ENCODE data around the gene MT1A. TPM values are rescaled to one million over a fixed set of nuclear protein-coding genes. Genes with fewer than 3 reads are reported as not detected.
"Not testable (repeated sequence)": the region's sequence is repeated elsewhere in the genome, so short reads cannot be mapped to it uniquely, and the experiment has no call there.

MT1A gene
- polyA plus RNA-seq, 1 experiment = not detected

GRCh38 chr16:56669005-56669839 is 30.8 kb downstream of the MT1A start, which contains the start of gene MT1H:
MT1H (plus strand) TSS chr16:56669814; CDS start chr16:56669885, 71 bp downstream.
- POLR2A ChIA-PET = interaction anchor here (0.6 kb wide), 1 partner anchor 12 kb away, joined by 16 read pairs; no protein-coding TSS in a partner anchor
- Histone ChIP-seq H3K4me3 (ENCODE audit: low read depth, low read length) (no peak within 1 kb of the TSS), H3K36me3 (ENCODE audit: control insufficient read depth, insufficient read depth, low read length) (no peaks in the 10 kb centered on the region), H3K27me3 (ENCODE audit: control insufficient read depth, insufficient read depth, low read length) (peaks cover 68% of the 10 kb centered on the region)
- no peak for DNase-seq (ENCODE audit: low read depth)
- no peak for TF ChIP-seq CTCF (IDR thresholded peaks at IDR 0.05; ENCODE audit: insufficient read depth, low read depth, low read length)
- CTCF ChIA-PET = interaction anchor here (1.2 kb wide), 1 partner anchor 33 kb away, joined by 3 read pairs; no protein-coding TSS in a partner anchor

- TF ChIP-seq CTCF (IDR thresholded peaks at IDR 0.05; ENCODE audit: insufficient read depth, low read depth, low read length) = no peak
- peaks cover 61% of the 10 kb centered on the region for H3K27me3 ChIP-seq (ENCODE audit: control insufficient read depth, insufficient read depth, low read length)
Measured at GRCh38 chr16:56669840-56670619, 31.6 kb downstream of the MT1A start.

GRCh38 chr16:56670620-56670934 is 32.1 kb downstream of the MT1A start:
- Histone ChIP-seq H3K4me3 (ENCODE audit: low read depth, low read length) (no peak overlapping the region), H3K36me3 (ENCODE audit: control insufficient read depth, insufficient read depth, low read length) (no peaks in the 10 kb centered on the region), H3K27me3 (ENCODE audit: control insufficient read depth, insufficient read depth, low read length) (peaks cover 60% of the 10 kb centered on the region)
- ChIA-PET CTCF (interaction anchor here (1.2 kb wide), 1 partner anchor 31 kb away, joined by 4 read pairs; no protein-coding TSS in a partner anchor), POLR2A (no interaction called here)
- no peak for DNase-seq (ENCODE audit: low read depth)
- TF ChIP-seq CTCF (IDR thresholded peaks at IDR 0.05; ENCODE audit: insufficient read depth, low read depth, low read length) = no peak

More at GRCh38 chr16:56669840-56670619, 31.6 kb downstream of the MT1A start:
- no peak for DNase-seq (ENCODE audit: low read depth)
- ChIA-PET CTCF (interaction anchor here (1.2 kb wide), 1 partner anchor 32 kb away, joined by 4 read pairs; no protein-coding TSS in a partner anchor), POLR2A (no interaction called here)
- Histone ChIP-seq H3K4me3 (ENCODE audit: low read depth, low read length) (no peak overlapping the region), H3K36me3 (ENCODE audit: control insufficient read depth, insufficient read depth, low read length) (no peaks in the 10 kb centered on the region)

GRCh38 chr16:56671691-56672090 is 33.2 kb downstream of the MT1A start:
- POLR2A ChIA-PET; H3K4me3 ChIP-seq (ENCODE audit: low read depth, low read length); H3K36me3 ChIP-seq (ENCODE audit: control insufficient read depth, insufficient read depth, low read length); DNase-seq (ENCODE audit: low read depth): not testable (repeated sequence)
- H3K27me3 ChIP-seq (ENCODE audit: control insufficient read depth, insufficient read depth, low read length) = peaks cover 54% of the 10 kb centered on the region
- CTCF ChIA-PET = interaction anchor here (1.1 kb wide), 1 partner anchor 30 kb away, joined by 3 read pairs; no protein-coding TSS in a partner anchor

GRCh38 chr16:56672171-56672570 is 33.7 kb downstream of the MT1A start:
- H3K27me3 ChIP-seq (ENCODE audit: control insufficient read depth, insufficient read depth, low read length) = peaks cover 51% of the 10 kb centered on the region
- POLR2A ChIA-PET; DNase-seq (ENCODE audit: low read depth); H3K36me3 ChIP-seq (ENCODE audit: control insufficient read depth, insufficient read depth, low read length); H3K4me3 ChIP-seq (ENCODE audit: low read depth, low read length): not testable (repeated sequence)
- CTCF ChIA-PET = interaction anchor here (0.6 to 2.6 kb wide), 4 partner anchors 12 to 121 kb away, joined by 3 to 12 read pairs (median 4); partner anchors contain the start of gene MT1X
